ENCODE results near the gene WWOX. TPM values are rescaled to one million over a fixed set of nuclear protein-coding genes. Genes with fewer than 3 reads are reported as not detected.
A peak's percentile ranks its signal among the peaks of the same experiment; 100 is the strongest.

Gene WWOX
- total and polyA plus RNA-seq, 2 of the 13 experiments (the other 11 are each of a cell fraction or from before 2014, with no cell fraction given) = 9.1 to 37.4 TPM

- no peak for TF ChIP-seq FOXK1 (CRISPR knock-in tag; IDR thresholded peaks at IDR 0.05; ENCODE audit: borderline replicate concordance, low read depth)
- no peak for TF ChIP-seq PRDM15 (CRISPR knock-in tag; IDR thresholded peaks at IDR 0.05)
- no peak for TF ChIP-seq ZBTB1 (CRISPR knock-in tag; IDR thresholded peaks at IDR 0.05; ENCODE audit: borderline replicate concordance)
- TF ChIP-seq ZBTB25 (CRISPR knock-in tag; IDR thresholded peaks at IDR 0.05) = 0 out of 2 replicates have a peak, but pooled peaks have one; percentile 31
- TF ChIP-seq ZFP41 (CRISPR knock-in tag; IDR thresholded peaks at IDR 0.05; ENCODE audit: borderline replicate concordance) = no peak
- TF ChIP-seq ZSCAN21 (CRISPR knock-in tag; IDR thresholded peaks at IDR 0.05; ENCODE audit: borderline replicate concordance) = no peak
- 0 out of 2 replicates have a peak, but pooled peaks have one; percentile 16 for TF ChIP-seq ZMYM4 (CRISPR knock-in tag; IDR thresholded peaks at IDR 0.05)
- peak; percentile 44; the same call in 1 of the 2 replicates for TF ChIP-seq ARID5B (CRISPR knock-in tag; IDR thresholded peaks at IDR 0.05)
- TF ChIP-seq MAF1 (CRISPR knock-in tag; IDR thresholded peaks at IDR 0.05; ENCODE audit: borderline replicate concordance) = no peak
- TF ChIP-seq ATF7-NPFF (CRISPR knock-in tag; IDR thresholded peaks at IDR 0.05; ENCODE audit: low read depth) = no peak
- no peak for TF ChIP-seq PRMT3 (CRISPR knock-in tag; IDR thresholded peaks at IDR 0.05; ENCODE audit: borderline replicate concordance, low read depth)
- peak; percentile 64 for TF ChIP-seq GATAD2A (CRISPR knock-in tag; IDR thresholded peaks at IDR 0.05)
- TF ChIP-seq ZKSCAN1 (IDR thresholded peaks at IDR 0.05; ENCODE audit: low read length) = no peak
- TF ChIP-seq RFXANK (CRISPR knock-in tag; IDR thresholded peaks at IDR 0.05) = no peak
- TF ChIP-seq U2AF1 (optimal IDR thresholded peaks at IDR 0.05; ENCODE audit: low read depth, low read length) = no peak
- no peak for TF ChIP-seq GABPA (IDR thresholded peaks at IDR 0.05; ENCODE audit: low read depth, low read length)
- no peak for TF ChIP-seq GABPA (CRISPR knock-in tag; IDR thresholded peaks at IDR 0.05; ENCODE audit: low read depth)
- TF ChIP-seq ELF3 (CRISPR knock-in tag; IDR thresholded peaks at IDR 0.05) = 0 out of 2 replicates have a peak, but pooled peaks have one; percentile 28
- no peak for TF ChIP-seq CHD2 (IDR thresholded peaks at IDR 0.05; ENCODE audit: low read depth, low read length)
- TF ChIP-seq ZNF781 (CRISPR knock-in tag; IDR thresholded peaks at IDR 0.05; ENCODE audit: borderline replicate concordance, not compliant biosample characterization) = no peak
- peak; percentile 19 for TF ChIP-seq TEAD3 (CRISPR knock-in tag; optimal IDR thresholded peaks at IDR 0.05; ENCODE audit: borderline replicate concordance)
- TF ChIP-seq ZNF3 (CRISPR knock-in tag; IDR thresholded peaks at IDR 0.05) = no peak
- TF ChIP-seq AKAP8 (CRISPR knock-in tag; IDR thresholded peaks at IDR 0.05) = no peak
Measured at GRCh38 chr16:78122774-78123315, 23.4 kb downstream of the WWOX start (continued).
